CMK (cell line): Measurements from ENCODE around the gene HTR1B.

Experiments
- DNase-seq: peaks from one replicate; pipeline ENCODE4 v3.0.0-alpha.2; 2010; ENCODE audit warnings: low read depth

HTR1B gene

GRCh38 chr6:77456531-77457248 lies 6.6 kb downstream of the HTR1B start:
- no peak for DNase-seq

GRCh38 chr6:77455271-77455670 lies 8.0 kb downstream of the HTR1B start:
- no peak for DNase-seq

DNA sequence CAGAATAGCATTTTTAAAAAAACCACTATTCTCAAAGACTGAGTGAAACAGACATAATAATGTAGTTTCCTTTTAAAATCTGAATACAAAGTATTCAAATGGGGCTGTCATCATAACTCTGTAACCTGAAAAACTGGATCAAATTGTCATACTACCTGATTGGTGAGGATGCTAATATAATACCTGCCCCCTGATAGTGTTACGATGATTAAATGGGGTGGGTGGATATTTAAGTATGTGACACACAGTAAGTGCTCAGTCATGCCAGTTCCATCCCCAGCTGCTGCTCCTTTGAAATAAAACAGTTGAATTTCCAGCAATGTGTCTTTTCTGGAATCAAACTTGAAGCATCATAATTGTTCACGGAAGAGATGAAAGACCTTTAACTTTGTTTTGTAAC lies 8.9 kb downstream of the HTR1B start:
- no peak for DNase-seq

DNA sequence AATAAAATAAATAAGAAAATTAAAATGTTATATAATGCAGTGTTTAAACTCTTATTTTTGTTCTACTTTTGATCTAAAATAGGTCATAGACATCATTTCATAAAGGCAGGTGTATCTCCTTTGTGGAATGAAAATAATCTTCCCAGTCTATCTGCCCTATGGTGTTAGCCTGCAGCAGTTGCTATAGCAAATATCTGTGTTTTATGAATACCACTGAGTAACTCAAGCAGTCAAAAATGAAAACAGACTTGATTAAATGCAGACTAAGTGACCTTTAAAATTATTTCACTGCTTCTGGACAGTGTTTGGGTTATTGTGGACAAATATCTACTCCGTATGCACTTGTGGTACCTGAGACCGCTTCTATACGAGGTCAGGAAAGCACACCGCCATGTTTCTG lies 11.8 kb downstream of the HTR1B start:
- DNase-seq, result no peak

GRCh38 chr6:77450924-77451323 lies 12.4 kb downstream of the HTR1B start:
- no peak for DNase-seq

DNA sequence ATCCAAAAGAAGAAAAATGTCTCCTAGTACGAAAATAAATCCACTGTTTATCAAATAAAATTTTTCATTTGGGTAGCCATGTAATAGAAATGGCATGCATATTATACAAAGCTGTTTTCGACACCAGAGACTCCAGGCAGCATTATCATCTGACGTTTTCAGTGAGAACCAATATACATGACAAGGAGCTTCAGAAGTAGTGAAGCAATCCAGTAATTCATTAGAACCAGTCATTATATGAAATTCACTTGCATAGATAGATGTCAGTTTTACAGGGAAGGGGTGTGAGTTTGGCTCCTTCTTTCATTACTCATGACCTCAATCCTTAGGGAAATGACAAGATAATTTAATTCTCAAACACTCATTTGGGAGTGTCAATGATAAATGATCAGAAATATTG lies 14.7 kb downstream of the HTR1B start:
- no peak for DNase-seq

DNA sequence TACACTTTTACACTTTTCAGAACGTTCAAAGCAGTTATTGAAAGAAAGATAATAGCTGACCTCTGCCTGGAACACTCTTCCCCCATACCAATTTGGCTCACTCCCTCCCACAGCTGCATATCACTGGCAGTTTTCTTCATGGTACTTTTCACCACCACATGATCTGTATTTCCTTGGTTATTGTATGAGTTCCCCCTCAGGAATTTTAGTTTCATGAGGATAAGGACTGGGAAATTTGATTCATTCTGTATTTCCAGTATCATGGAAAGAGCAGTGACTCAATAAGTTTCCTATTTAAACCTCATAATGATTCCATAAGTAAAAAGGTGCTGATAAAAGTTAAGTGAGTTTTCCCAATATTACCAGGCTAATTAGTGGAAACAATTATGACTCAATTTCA lies 16.0 kb downstream of the HTR1B start:
- no peak for DNase-seq

GRCh38 chr6:77446249-77446648 lies 17.0 kb downstream of the HTR1B start:
- no peak for DNase-seq

GRCh38 chr6:77445214-77445613 lies 18.1 kb downstream of the HTR1B start:
- no peak for DNase-seq

- peak; percentile 59 for DNase-seq
These were observed 22.9 kb downstream of the HTR1B start for GRCh38 chr6:77440206-77440976.

DNA sequence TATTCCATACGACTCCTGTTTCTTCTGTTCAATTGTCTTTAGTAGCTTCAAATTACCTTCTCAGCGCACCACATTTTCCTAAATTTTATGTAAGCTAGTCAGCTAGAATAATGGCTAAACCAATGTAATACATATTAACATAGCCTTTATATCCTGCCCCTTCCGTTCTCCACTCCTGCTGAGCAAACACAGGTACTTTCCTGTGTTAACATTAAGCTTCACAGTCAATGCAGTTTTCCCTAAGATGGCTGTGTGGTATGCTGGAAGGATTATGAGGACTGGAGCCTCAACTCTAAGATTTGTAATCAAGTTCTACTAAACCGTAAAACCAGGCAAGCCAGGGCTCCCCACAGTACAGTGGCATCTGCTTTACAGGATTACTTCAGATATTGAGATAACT lies 29.4 kb downstream of the HTR1B start:
- no peak for DNase-seq

GRCh38 chr6:77430504-77430903 lies 32.8 kb downstream of the HTR1B start:
- no peak for DNase-seq

DNA sequence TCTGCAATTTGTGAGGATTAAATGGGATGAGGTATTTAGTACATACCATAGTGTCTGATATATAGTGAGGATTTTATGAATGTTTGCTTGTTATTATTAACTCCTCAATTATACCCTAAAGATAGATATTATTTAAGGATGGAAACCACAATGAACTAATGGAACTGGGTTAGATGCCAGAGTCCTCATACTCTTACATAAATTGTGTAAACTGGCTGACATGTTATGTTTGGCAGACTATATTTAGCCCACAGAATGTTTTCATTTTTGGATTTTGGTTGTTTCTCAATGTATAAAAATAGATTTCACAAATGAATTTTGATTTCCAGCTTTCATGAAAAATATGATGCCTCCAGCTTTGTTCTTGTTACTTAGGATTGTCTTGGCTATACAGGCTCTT lies 37.6 kb downstream of the HTR1B start:
- DNase-seq, result no peak

DNA sequence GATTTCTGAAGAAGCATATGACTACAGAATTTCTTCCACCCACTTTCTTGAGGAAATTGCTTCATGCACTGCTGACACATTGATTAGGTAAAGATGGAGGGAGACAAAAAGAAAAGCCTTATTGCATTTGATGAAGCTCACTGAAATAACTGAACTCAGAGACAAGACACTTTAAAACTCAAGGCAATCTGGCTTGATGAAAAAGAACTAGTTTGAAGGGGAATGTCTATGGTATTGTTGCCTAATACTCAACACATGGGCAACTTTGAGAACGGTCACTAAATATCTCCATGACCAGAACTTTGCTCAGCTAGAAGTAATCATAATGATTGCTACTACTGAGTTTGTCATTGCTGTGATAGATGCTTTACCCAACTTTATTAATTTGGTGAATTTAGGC lies 38.1 kb downstream of the HTR1B start:
- DNase-seq, result no peak

DNA sequence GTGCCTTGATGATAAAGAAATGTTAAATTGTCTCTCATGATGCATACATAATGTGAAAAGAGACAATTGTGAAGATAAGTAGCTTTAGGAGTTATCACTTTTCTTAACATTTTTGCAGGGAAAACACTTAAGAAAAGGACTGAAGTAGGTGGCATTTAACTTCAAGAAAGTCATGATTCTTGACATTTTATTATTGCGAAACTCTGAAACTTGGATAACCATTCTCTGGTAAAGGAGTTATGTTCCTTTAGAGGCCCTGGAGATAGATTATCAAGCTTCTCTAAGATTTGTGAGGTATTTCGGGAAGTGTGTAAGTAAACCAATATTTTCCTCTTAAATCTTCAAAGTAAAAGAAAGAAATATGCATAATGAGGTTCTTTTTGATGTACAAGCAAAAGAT lies 38.5 kb downstream of the HTR1B start:
- DNase-seq, result no peak

GRCh38 chr6:77416839-77417238 lies 46.5 kb downstream of the HTR1B start:
- no peak for DNase-seq

GRCh38 chr6:77415706-77416105 lies 47.6 kb downstream of the HTR1B start:
- no peak for DNase-seq
